Mammary epithelial cell (primary cell): ENCODE data around the gene TCF12.

ENCODE experiments used
- CTCF ChIP-seq, 2 donors: IDR thresholded peaks in 1 of 2; conservative IDR thresholded peaks in 1 of 2; 2 replicates each; pipeline ENCODE4 v1.5.1; 2011 to 2012; ENCODE audit warnings: inconsistent platforms in 2 of 2, low read length in 2 of 2, mild to moderate bottlenecking in 2 of 2, control low read depth in 1 of 2, low read depth in 1 of 2; ENCODE audit not compliant: insufficient read depth in 1 of 2; ENCODE audit errors: extremely low read depth in 1 of 2
- EZH2 ChIP-seq: IDR thresholded peaks from 2 replicates; pipeline ENCODE4 v1.6.1; 2012; ENCODE audit warnings: low read length, inconsistent platforms, borderline replicate concordance

DNA sequence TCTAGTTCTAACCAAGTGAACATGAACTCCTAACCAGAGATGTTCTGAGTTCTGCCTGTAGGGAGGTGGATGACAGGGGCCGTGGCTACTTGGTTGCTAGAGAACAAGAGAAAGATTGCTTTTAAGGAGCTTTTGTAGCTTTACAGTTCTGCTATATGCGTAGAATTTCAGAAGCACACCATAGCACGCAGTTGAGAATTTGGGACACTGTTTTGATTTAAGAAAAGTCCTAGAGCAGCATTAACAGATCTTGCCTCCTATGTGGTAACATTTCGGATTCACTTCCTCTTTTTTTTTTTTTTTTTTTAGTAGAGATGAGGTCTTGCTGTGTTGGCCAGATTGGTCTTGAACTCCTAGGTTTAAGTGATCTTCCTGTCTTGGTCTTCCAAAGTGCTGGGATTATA, 181.7 kb downstream of the TCF12 start:
- TF ChIP-seq EZH2 (no peak), CTCF (conservative IDR thresholded peaks at IDR 0.05 in 1 of 2, IDR thresholded peaks at IDR 0.05 in 1 of 2; ENCODE audit: extremely low read depth in 1 of 2, insufficient read depth in 1 of 2, low read depth in 1 of 2, low read length in 2 of 2) (no peak)
